HG02885 (cell line): ENCODE measurements around the gene SGPL1.

Experiments
- ATAC-seq: cut with Tn5 transposase; IDR thresholded peaks from one replicate; pipeline ENCODE4 v1.9.1; 2021; ENCODE audit warnings: mild to moderate bottlenecking; ENCODE audit not compliant: unreplicated experiment, poor library complexity

SGPL1 gene

DNA sequence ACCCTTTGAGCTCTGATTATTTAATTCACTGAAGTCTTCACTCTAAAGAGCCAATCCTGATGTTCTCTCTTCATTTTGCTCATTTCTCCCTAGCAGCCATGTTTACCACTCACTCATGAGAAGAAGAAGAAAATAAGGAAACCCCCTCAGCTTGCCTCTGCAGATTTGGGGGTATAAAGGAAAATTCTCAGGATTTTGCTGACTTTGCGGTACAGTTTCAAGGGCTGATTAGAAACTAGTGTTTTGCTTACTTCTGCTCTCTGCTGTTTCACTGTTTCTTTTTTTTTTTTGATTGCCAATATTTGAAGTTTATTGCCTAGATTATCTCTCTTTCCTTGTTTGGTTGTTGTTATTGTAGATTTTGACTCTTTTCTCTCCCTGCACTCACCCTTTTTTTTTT, 49.2 kb downstream of the SGPL1 start:
- ATAC-seq, result no peak

DNA sequence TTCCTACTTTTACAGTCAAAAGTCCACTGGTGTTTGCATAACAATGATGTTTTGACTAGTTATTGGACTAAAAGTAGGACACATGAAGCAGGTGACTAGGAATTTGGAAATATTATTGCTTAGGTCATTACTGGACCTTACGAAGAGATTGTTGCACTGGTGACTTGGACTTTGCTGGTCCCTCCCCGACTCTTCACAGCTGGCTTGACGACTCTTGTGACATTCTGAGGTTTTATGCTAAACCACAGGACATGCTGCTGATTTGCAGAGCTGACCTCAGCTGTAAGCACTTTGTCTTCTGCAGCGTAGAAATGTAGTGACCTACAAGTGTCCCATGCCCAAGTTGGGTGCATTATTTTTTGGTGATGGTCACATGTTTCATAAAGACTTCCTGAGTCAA, 50.7 kb downstream of the SGPL1 start:
- ATAC-seq, result no peak

DNA sequence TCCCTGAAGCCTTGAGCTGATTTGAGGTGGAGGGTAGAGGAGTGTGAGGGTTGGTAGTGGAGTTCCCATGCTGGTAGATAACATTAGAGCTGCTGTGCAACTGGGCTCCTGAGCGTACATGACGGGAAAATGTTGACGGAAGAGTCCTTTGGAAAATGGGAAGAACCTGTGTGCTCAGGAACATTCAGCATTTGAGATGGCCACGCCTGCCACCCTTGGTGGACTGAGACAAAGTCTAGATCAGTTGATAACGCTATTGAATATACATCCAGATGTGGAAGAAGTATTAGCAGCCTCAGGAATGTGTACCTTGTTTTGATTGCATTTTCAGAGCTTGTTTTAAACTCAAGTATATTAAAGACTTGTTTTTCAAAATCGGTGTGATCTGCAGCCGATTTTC, 56.5 kb downstream of the SGPL1 start:
- ATAC-seq, result no peak

DNA sequence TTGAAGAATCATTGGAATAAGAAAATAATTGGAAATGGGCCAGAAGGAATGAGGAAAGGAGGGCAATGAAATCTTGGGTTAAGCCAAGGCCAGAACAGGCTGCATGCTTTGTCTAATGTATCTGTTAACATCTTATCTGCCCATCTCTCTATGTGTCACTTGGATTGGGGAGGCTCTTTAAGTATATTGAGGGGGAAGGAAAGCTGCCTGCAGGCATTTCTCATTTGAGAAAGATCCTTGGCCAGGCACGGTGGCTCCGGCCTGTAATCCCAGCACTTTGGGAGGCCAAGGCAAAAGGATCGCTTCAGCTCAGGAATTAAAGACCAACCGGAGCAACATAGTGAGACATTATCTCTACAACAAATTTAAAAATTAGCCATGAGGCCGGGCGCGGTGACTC, 58.3 kb downstream of the SGPL1 start:
- ATAC-seq, result no peak

DNA sequence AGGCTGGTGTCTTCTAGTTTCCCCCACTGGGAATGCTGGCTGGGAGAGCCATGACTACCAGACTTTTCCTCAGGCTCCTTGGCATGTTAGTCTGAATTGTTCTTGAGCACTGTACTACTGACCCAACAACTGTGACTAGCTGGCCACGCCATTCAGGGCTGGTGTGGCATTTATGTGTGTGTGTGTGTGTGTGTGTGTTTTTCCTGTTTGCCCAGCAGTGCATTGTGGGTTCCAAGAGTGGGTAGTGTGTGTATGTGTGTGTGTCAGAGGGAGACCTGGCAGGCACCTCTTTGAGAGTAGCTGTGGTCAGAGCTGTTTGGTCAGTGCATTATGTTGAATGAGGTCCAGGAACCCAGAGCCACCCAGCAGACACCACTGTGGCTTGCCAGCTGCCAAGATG, 63.5 kb downstream of the SGPL1 start:
- no peak for ATAC-seq

DNA sequence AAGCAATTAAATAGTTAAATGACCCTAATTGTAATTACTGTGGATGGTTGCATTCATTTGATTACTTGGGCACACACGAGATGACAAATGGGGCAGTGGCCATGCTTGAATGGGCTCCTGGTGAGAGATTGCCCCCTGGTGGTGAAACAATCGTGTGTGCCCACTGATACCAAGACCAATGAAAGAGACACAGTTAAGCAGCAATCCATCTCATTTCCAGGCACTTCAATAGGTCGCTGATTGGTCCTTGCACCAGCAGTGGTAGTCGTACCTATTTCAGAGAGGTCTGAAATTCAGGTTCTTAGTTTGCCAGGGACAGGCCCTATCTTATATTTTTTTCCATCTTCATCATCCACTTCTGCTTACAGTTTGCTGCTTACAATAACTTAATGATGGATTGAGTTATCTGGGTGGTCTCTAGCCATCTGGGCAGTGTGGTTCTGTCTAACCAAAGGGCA, 64.4 kb downstream of the SGPL1 start:
- ATAC-seq, result no peak

DNA sequence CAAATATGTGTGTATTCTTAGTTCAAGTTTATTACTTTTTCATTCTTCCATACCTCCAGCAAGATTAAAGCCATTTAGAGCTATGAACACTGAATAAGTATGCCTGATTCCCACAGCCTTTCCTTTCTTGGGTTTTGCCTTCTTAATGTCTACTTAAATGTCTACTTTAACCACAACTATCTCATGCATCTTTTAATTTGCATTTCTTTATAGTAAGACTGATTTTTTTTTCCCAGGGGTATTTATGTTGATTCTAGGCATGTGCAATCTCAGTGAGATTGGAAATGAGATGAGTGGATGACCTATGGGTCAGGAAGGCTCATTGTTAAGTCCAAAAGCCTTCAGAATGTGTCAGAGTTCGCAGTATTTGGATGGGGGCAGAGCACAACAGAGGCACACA, 69.0 kb downstream of the SGPL1 start:
- ATAC-seq, result no peak

DNA sequence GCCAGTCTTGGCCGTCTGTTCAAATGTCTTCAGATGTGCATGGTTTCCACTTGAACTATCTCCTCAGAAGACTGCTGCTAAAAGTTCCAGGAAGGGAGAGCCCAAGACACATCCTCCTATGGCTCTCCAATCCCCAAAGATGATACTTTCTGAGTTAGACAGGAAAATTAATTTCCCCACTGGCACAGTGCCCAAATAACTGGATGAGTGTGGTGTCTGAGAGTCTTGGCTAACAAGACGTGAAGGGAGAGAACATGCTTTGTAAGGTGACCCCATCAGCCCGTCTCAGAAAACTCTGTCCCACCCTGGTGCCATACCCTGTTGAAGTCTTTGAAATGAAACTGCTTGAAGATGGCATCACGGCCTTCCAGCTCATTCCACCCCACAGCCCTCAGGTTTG, 69.7 kb downstream of the SGPL1 start:
- ATAC-seq, result no peak

DNA sequence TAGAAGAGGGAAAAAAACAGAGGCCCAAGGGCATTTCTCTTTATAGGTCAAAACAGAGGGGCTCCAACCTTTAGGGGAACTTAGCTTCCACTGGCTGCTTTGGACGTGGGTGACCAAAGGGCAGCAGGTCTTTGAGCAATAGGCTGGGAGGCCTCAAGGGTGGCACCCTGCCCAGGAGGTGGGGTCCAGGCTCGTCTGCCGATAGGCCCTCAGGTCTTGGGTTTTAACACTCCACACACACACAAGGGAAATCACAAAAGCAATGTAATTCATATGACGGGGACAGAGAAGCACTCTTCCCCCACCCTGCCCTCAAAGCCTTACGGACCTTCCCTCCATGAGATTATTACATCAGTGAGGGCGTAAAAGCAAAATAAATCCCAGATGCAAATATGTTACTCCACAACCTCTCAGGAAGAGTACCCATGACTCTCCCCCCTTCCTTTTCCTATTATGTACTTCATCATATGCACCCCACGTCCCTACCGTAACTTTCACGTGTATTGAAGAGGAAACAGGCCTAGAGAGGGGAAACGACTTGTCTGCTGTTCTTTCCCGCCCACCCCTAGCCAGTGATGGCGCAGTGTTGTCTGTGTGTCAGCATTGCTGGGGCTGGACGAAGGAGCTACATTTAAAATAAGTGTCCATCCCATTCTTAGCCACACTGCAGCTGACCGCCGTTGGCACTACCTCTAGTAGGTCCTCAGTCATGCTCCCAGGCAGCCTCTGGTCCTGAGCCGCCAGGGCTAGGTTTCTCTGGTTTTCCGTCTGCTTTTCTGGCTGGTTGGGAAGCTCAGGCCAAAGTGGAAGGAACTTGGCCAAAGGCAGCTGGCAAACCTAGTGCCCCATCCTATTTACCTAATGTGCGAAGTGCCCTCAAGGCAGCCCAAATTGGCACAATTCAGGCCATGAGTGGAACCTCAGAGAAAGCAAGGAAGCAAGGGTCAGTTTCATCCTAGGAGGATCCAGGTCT, 70.5 kb downstream of the SGPL1 start:
- ATAC-seq, result no peak

DNA sequence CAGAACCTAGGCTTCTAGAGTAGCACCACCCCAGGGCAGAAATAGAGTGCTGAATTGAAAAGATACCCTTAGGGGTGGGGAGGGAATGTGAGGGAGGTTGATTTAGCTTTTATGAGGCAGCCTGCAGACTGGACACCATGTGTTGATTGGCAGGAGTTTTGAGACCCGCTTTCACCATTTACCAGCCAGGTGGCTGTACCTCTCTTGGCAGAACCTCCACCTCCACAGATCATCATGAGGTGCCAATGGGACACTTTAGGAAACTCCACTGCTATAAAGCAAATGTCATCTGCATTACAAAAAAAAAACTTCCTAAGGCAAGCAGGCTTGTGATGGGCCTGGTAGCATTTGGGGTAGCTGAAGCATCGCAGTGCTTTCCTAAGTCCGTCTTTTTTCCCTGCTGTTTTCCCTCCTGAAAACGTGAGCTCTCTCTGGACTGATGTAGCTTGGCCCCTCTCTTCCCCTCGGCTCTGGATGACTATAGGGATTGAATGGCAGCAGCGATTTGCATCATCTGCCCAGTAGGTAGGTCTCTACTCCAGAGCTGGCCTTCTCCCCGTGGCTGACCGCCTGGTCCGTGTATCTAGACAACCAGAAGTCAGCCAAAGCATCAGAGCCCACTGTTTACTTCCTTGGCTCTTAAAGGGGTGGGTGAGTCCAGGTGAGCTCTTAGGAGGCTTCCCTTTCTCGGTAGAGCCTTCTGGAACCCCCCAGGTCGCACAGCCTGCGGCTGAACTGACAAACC, 71.3 kb downstream of the SGPL1 start:
- no peak for ATAC-seq

DNA sequence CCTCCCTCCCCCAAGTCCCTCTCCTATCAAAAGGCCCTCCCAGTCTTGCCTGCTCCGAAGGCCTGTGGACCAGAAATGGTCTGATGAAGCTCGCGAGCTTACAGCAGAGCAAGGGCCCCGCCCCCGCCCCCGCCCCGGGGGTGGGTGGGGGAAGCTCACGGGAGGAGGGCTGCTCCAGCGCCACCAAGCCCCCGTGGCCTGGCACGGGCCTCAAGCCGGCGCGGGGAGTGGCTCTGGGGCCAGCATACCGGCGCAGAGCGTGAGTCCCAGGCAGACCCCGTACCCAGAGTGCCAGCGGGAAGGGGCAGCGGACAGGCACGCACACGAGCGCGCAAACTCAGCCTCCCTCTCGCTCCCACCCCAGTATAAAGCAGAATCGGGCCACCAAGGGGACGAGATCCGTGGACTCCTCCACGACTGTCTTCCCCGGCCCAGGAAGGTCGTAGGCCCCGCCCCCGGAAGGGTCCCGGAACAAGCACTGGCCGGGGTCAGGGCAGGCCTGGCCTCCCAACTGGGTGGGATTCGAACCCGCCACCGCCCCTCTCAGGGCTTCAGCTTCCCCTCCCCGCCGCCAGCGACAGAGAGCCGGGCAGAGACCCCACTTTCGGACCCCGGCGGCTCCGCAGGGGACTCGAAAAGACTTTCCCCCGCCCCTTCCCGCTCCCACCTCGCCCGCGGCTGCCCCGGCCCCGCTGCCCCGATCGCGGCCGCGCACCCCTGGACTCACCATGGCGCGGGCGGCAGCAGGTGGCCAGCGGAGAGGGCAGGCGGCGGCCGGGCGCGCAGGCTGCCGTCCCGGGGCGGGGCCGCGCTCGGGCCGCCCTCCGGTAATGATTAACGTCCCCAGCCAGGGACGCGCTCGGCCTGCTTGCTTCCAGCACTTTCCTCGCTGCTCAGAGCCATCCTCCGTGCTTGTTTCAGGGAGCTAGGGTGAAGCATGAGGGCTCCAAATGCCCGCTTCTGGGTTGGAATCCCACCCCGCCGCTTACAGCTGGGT, 72.4 kb downstream of the SGPL1 start, which contains the start of gene PCBD1:
PCBD1 (minus strand) TSS at position 762 of the 997 bp plus-strand sequence; CDS start at position 730, 32 bp downstream.
- ATAC-seq, result peak; percentile 65

DNA sequence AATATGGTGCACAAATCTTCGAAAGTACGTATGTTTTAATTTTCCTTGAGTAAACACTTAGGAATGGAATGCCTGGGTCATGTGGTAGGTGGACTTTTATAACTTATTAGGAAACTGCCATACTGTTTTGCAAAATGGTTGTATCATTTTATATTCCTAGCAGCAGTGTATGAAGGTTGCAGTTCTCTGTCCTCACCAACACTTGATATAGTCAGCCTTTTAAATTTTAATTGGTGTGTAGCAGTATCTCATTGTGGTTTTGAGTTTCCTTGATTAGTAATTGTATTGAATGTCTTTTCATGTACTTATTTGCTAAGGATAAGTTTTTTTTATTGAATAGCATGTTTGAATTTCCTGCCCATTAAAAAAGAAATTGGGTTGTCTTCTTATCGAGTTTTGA, 73.5 kb downstream of the SGPL1 start:
- no peak for ATAC-seq

DNA sequence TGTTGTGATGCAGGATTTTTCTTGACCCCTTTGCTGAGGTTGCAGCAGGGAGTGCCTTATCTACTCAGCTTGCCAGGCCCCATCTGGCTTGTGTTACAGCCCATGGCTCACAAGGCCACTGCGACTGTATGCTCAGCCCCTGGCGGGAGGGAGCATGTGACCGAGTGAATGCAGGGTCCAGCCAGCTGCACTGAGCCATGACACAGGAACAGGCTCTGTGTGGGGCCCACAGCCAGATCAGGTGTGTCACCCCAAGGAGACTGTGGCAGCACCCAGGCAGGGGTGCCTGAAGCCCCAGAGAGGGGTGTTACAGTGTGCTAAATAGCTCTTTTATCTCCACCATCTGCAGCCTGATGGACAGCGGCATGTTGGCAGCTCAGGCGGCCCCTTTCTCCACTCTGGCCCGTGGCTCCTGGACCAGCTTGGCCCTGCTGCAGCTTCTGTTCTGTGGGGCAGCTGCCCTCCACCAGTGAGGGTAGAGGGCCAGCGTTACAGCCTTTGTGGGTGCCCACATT, 75.2 kb downstream of the SGPL1 start:
- ATAC-seq, result no peak

DNA sequence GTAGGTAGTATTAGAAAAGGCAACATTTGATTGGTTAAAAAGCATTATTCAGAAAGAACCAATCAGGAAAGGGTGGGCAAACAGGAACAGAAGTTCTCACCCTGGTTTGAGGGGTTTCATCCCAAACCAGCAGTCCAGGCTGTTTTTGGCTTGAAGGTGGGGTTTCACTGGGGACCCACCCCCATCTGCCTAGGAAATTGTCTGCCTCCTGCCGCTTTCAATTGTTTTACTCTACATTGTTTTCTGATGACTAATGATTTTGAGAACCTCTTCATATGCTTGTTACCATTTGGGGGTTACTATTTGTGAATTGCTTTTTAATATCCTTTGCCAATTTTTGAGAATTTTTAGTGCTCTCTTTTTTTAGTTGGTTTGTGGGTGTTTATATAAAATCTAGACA, 75.9 kb downstream of the SGPL1 start:
- ATAC-seq, result no peak

DNA sequence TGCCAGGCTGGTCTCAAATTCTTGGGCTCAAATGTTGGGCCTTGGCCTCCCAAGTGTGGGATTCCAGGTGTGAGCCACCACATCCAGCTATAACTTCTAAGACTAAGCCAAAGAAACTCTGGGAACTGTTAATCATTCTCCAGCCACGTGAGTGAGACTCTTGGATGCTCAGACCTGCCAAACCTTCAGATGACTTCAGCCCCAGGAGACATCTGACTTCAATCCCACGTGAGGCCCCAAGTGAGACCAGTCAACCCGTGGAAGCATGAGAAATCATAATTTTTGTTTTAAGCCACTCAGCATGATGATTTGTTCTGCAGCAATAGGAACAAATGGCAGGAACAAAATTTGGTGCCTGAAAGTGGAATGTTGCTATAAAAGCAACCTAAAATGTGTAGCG, 76.9 kb downstream of the SGPL1 start:
- no peak for ATAC-seq

DNA sequence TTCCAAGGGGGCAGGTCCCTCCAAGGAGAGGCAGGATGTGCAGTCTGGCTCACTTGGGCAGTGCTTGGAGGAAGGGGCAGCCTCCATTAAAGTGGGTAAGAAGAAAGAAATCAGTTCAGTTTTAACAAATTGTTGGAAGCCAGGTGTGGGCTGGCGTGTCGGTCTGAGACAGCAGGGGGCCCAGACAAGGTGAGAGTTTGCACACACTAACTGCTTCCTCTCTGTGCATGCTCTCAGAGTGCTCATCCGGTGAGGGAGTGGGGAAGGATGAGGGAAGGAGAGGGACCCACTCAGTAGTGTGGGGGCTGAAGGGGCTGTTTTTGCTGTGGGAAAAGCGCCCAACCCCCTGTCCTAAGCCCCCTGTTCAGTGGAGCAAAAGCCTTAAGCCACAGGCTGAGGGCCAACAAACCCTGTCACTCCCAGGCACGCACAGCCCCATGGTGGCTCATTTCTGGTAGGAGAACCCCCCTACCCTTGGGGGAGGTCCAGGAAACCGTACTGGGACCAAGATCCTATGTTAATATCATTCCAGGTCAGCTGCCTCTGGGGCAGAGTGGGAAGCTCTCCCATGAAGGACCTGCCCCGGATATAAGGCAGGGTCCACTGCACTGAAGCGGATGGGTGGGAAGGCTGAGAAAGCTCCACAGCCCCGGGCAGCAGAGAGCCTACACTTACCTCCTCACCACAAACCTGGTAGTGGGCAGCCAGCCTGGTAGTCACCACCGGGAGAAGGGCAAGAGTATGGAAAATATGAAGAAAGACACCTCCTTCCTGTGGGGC, 77.7 kb downstream of the SGPL1 start:
- ATAC-seq, result no peak

DNA sequence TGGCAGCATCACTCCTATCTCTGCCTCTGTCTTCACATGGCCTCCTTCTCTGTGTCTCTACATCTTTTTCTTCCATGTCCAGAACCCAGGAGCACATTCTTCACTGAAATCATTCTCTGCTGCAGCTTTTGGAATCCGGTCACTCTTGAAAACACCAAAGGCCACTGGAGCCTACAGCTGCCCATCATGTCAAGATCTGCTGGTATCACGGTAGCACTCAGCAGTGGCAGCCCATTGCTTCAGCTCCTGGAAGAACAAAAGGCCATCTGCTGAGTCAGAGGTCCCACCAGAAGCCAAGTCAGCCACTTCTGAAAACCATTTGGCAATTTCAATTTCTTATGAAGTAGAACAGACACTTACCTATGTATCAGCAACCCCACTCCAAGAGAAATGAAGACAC, 78.7 kb downstream of the SGPL1 start:
- no peak for ATAC-seq

DNA sequence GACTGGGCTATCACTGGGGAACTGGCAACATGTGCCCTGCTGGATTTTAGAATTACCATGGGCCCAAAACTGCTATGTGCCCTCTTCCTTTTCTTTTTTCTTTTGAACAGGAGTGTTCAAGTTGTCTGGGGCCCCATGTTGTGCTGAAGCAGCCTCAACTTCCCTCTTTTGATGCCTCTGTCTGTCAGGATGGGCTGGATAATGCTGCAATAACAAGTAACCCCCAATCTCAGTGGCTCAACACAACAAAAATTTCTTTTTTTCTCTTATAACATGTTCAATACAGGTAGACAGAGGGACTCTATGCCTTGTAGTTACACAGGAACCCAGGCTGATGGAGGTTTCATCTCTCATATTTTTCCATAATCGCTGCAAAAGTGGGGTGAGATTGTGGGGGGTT, 80.8 kb downstream of the SGPL1 start:
- ATAC-seq, result no peak

DNA sequence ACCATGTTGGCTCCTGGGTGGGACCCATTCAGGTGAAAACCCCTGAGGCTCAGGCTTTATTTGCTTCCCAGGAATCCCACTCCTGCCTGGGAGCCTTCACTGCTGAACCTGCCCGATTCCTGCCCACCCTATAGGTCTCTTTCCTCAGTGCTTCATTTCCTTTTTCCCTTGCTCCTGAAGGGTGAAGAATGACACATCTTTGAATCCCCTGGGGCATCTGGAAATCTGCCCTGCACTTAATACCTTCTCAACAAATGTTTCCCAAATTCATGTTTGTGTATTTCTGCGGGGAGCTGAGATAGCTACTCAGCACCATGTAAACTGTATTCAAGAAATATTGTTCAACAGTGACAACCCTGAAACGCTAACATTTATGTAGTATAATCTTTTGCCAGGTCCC, 82.9 kb downstream of the SGPL1 start:
- ATAC-seq, result no peak
